ENCODE measurements around the gene CD84.

The CD84 gene

DNA sequence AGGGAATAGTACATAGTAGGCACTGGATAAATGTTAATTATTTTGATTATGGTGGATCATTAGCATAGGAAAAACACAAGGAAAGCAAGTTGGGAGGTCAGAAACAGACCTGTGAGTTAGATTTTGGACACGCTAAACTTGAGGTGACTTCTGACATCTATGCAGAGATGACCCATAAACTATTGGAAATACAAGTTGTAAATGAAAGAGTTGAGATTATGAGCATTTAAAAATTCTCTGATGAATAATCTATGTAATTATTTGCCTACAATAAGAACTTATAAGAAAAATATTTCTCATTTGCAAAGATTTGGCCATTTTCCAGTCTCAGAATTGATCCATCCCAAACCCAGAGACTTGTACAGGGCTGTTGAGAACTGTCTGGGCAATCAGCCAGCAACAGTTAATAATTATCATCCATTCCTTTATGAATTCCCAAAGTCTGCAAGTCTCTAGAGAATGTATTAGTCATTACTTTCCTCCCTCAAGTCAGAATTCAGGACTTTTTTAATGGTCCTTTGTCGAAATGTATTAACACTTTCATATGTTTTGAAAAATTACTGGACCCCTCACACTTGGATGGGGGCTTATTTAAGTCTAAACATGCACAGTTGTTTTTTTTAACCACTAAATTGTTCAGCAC lies 36.9 kb downstream of the CD84 start:
- Histone ChIP-seq H3K27me3 (replicated peaks in 2 of 5; ENCODE audit: control insufficient read depth in 4 of 5, insufficient read depth in 5 of 5, low read length in 4 of 5) (no peaks in the 10 kb centered on the region), H3K9me3 (ENCODE audit: control extremely low read depth in 1 of 5, control insufficient read depth in 4 of 5, insufficient read depth in 2 of 5, low read depth in 1 of 5, low read length in 4 of 5) (no peaks in the 10 kb centered on the region), H3K4me1 (ENCODE audit: control extremely low read depth in 1 of 4, control insufficient read depth in 4 of 4, insufficient read depth in 4 of 4, low read length in 3 of 4) (peaks cover 31 to 62% (median 45%) of the 10 kb centered on the region in 4 experiments), H3K27ac (ENCODE audit: insufficient read depth in 1 of 2, low read depth in 1 of 2, low read length in 2 of 2, poor library complexity in 1 of 2, severe bottlenecking in 2 of 2) (no peak overlapping the region), H3K4me3 (ENCODE audit: control insufficient read depth in 1 of 7, extremely low read depth in 1 of 7, insufficient read depth in 4 of 7, low read depth in 2 of 7, low read length in 6 of 7) (no peak overlapping the region), H3K36me3 (ENCODE audit: control insufficient read depth in 4 of 4, insufficient read depth in 4 of 4, low read length in 3 of 4) (peaks cover under 1 to 11% (median 4%) of the 10 kb centered on the region in 4 experiments)
- ChIA-PET CTCF (interaction anchor here (0.8 to 8.7 kb wide), 7 partner anchors 13 to 133 kb away, joined by 3 to 101 read pairs (median 4); no protein-coding TSS in a partner anchor), POLR2A (no interaction called here)
- DNase-seq, result no peak
- 0% methylated on average over 1 of the region's 2 CpGs for WGBS (ENCODE audit: insufficient coverage)

DNA sequence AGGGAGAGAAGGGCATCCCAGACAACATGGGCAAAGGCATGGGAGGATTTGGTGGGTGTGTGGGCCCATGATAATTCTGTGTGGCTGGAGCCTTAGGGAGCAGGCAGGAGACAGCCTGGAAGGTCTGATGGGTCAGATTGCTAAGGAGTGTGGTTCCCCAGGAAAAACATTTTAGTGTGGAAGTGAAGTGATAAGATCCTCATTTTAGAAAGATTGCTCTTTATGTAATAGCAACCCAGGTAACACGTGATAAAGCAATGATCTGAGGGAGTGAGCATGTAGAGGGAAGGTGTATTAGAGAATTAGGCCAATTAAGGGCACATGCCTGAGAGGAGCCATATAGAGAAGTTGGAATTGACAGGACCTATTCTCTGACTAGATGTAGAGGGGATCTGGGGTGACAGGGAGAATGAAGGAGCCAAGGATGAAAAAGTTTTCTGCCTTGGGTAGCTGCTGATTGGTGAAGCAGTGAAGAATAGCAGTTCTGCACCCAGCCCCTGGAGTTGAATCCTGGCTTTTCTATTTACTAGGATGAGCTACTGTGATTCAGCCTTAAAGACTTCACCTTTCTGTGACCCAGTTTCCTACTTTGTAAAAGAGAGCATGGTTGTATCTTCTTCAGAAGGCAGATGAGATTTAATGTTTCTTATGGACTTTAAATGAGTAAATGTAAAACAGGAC lies 37.5 kb downstream of the CD84 start:
- Histone ChIP-seq H3K27me3 (replicated peaks in 2 of 5; ENCODE audit: control insufficient read depth in 4 of 5, insufficient read depth in 5 of 5, low read length in 4 of 5) (no peaks in the 10 kb centered on the region), H3K36me3 (ENCODE audit: control insufficient read depth in 4 of 4, insufficient read depth in 4 of 4, low read length in 3 of 4) (peaks cover 0 to 5% (median 3%) of the 10 kb centered on the region in 4 experiments), H3K4me3 (ENCODE audit: control insufficient read depth in 1 of 7, extremely low read depth in 1 of 7, insufficient read depth in 4 of 7, low read depth in 2 of 7, low read length in 6 of 7) (no peak overlapping the region), H3K9me3 (ENCODE audit: control extremely low read depth in 1 of 5, control insufficient read depth in 4 of 5, insufficient read depth in 2 of 5, low read depth in 1 of 5, low read length in 4 of 5) (peaks cover 0 to 3% (median 0%) of the 10 kb centered on the region in 5 experiments), H3K27ac (ENCODE audit: insufficient read depth in 1 of 2, low read depth in 1 of 2, low read length in 2 of 2, poor library complexity in 1 of 2, severe bottlenecking in 2 of 2) (peak overlapping the region in 1 of 2 experiments; percentile 91), H3K4me1 (ENCODE audit: control extremely low read depth in 1 of 4, control insufficient read depth in 4 of 4, insufficient read depth in 4 of 4, low read length in 3 of 4) (peaks cover 31 to 56% (median 42%) of the 10 kb centered on the region in 4 experiments)
- ChIA-PET CTCF (interaction anchor here (0.7 to 3.1 kb wide), 10 partner anchors 7 to 71 kb away, joined by 3 to 14 read pairs (median 4); partner anchors contain the start of genes CD84 and SLAMF6), POLR2A (no interaction called here)
- 38% methylated on average over 1 of the region's 1 CpG for WGBS (ENCODE audit: insufficient coverage)
- peak in 1 of 3 donors; percentile 13 for DNase-seq

DNA sequence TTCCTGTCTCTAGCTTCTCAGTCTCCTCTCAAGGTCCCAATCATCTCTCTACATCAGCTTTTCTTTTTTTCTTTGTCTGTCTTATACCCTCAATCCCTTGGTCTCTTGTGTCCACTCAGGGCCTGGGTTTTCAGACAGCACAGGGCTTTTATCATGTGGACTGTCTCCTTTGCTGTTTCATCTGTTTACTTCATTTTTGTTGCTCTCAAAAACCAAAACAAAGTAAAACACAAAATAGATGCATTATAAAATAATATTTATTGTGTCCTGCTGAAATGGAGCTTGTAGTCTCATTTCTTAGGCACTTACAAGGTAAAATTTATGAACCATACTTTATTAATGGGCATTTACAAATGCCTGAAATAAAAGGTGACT lies 38.5 kb downstream of the CD84 start:
- peak overlapping the region; percentile 62 to 91 for H3K27ac ChIP-seq (ENCODE audit: insufficient read depth in 1 of 2, low read depth in 1 of 2, low read length in 2 of 2, poor library complexity in 1 of 2, severe bottlenecking in 2 of 2)
- DNase-seq, result no peak

DNA sequence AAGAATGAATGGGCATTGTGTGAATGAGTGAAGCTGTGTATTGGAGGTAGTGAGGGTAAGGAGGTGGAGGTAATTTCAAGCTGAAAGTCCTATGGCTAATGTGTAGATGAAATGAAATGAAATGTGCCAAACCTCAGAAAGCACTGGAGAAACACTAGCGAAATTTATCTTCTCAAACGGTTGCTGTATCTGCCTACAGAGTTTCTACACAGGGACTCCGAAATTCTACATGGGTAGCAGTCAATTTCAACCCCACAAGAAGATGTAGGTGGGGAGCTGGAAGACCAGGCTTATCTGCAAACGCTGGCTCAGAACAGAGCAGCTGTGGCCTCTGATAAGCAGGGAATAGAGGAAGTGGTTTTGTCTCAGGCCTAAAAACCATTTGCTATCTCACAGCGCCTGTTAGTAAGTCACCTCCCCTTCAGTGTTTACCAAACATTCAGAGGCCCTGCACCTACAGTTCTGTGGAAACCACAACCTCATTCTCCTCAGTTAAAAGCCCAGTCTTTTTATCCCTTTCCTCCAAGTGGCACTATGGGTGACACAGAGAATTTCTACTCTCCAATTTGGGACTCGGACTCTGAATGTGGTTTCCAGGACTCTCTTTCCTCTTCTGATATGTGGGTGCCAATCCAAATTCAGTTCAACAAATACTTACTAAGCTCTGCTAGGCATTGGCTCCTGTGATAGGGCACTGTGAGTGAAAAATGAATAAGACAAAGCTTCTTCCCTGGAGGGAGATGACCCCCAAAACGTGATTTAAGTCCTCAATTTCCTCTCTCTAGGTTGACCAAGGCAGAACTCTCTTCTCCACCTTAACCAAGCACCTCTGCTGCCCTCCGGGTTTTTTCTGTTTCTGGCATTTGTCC lies 39.1 kb downstream of the CD84 start:
- H3K9me3 ChIP-seq (ENCODE audit: control extremely low read depth in 1 of 5, control insufficient read depth in 4 of 5, insufficient read depth in 2 of 5, low read depth in 1 of 5, low read length in 4 of 5), result peaks cover 0 to 13% (median 3%) of the 10 kb centered on the region in 5 experiments
- CTCF ChIA-PET, result interaction anchor here (0.8 to 3.1 kb wide), 17 partner anchors 10 to 111 kb away, joined by 3 to 15 read pairs (median 4); partner anchors contain the start of genes CD84 and SLAMF6
- H3K4me3 ChIP-seq (ENCODE audit: control insufficient read depth in 1 of 7, extremely low read depth in 1 of 7, insufficient read depth in 4 of 7, low read depth in 2 of 7, low read length in 6 of 7), result peak overlapping the region in 5 of 7 experiments; percentile 5 to 59 (median 16)
- 0% methylated on average over 6 of the region's 8 CpGs for WGBS (ENCODE audit: insufficient coverage)
- POLR2A ChIA-PET, result interaction anchor here (0.7 to 1.3 kb wide), 3 partner anchors 11 to 198 kb away, joined by 4 to 5 read pairs (median 4); no protein-coding TSS in a partner anchor
- H3K27me3 ChIP-seq (replicated peaks in 2 of 5; ENCODE audit: control insufficient read depth in 4 of 5, insufficient read depth in 5 of 5, low read length in 4 of 5), result no peaks in the 10 kb centered on the region
- no peaks in the 10 kb centered on the region for H3K36me3 ChIP-seq (ENCODE audit: control insufficient read depth in 4 of 4, insufficient read depth in 4 of 4, low read length in 3 of 4)
- DNase-seq, result peak; percentile 99 to 100 (median 99)
- peak overlapping the region; percentile 62 to 91 for H3K27ac ChIP-seq (ENCODE audit: insufficient read depth in 1 of 2, low read depth in 1 of 2, low read length in 2 of 2, poor library complexity in 1 of 2, severe bottlenecking in 2 of 2)
- peaks cover 31 to 52% (median 42%) of the 10 kb centered on the region in 4 experiments for H3K4me1 ChIP-seq (ENCODE audit: control extremely low read depth in 1 of 4, control insufficient read depth in 4 of 4, insufficient read depth in 4 of 4, low read length in 3 of 4)

More for the DNA sequence above, 38.5 kb downstream of the CD84 start:
- POLR2A ChIA-PET, result interaction anchor here (0.8 to 1.3 kb wide), 2 partner anchors 12 to 28 kb away, joined by 4 read pairs; no protein-coding TSS in a partner anchor
- no peaks in the 10 kb centered on the region for H3K36me3 ChIP-seq (ENCODE audit: control insufficient read depth in 4 of 4, insufficient read depth in 4 of 4, low read length in 3 of 4)
- H3K27me3 ChIP-seq (replicated peaks in 2 of 5; ENCODE audit: control insufficient read depth in 4 of 5, insufficient read depth in 5 of 5, low read length in 4 of 5), result no peaks in the 10 kb centered on the region
- H3K4me1 ChIP-seq (ENCODE audit: control extremely low read depth in 1 of 4, control insufficient read depth in 4 of 4, insufficient read depth in 4 of 4, low read length in 3 of 4), result peaks cover 31 to 52% (median 42%) of the 10 kb centered on the region in 4 experiments
- peaks cover 0 to 7% (median 0%) of the 10 kb centered on the region in 5 experiments for H3K9me3 ChIP-seq (ENCODE audit: control extremely low read depth in 1 of 5, control insufficient read depth in 4 of 5, insufficient read depth in 2 of 5, low read depth in 1 of 5, low read length in 4 of 5)
- CTCF ChIA-PET, result interaction anchor here (0.7 to 3.1 kb wide), 17 partner anchors 8 to 111 kb away, joined by 3 to 15 read pairs (median 4); partner anchors contain the start of genes CD84 and SLAMF6
- H3K4me3 ChIP-seq (ENCODE audit: control insufficient read depth in 1 of 7, extremely low read depth in 1 of 7, insufficient read depth in 4 of 7, low read depth in 2 of 7, low read length in 6 of 7), result peak overlapping the region in 4 of 7 experiments; percentile 5 to 23 (median 10)

DNA sequence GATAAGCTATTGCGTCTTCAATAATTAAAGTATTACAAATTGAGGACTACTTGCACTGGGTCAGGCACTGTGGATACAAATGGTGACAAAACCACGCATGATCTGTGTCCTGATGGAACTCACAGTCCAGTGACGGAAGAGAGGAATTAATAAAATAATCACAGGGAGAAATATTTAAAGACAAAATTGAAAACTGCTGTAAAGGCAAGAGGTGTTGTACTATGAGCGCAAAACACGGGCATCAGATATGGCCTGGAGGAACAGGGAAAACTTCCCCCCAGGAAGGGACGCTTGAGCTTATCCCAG lies 39.7 kb downstream of the CD84 start:
- H3K27ac ChIP-seq (ENCODE audit: insufficient read depth in 1 of 2, low read depth in 1 of 2, low read length in 2 of 2, poor library complexity in 1 of 2, severe bottlenecking in 2 of 2), result peak overlapping the region; percentile 27 to 91
- peak overlapping the region in 3 of 7 experiments; percentile 16 to 59 (median 42) for H3K4me3 ChIP-seq (ENCODE audit: control insufficient read depth in 1 of 7, extremely low read depth in 1 of 7, insufficient read depth in 4 of 7, low read depth in 2 of 7, low read length in 6 of 7)
- H3K9me3 ChIP-seq (ENCODE audit: control extremely low read depth in 1 of 5, control insufficient read depth in 4 of 5, insufficient read depth in 2 of 5, low read depth in 1 of 5, low read length in 4 of 5), result peaks cover 0 to 16% (median 3%) of the 10 kb centered on the region in 5 experiments
- 31% methylated on average over 4 of the region's 6 CpGs for WGBS (ENCODE audit: insufficient coverage)
- no peaks in the 10 kb centered on the region for H3K36me3 ChIP-seq (ENCODE audit: control insufficient read depth in 4 of 4, insufficient read depth in 4 of 4, low read length in 3 of 4)
- ChIA-PET POLR2A (interaction anchor here (1.3 kb wide), 1 partner anchor 11 kb away, joined by 4 read pairs; no protein-coding TSS in a partner anchor), CTCF (interaction anchor here (1.0 to 3.1 kb wide), 10 partner anchors 10 to 110 kb away, joined by 3 to 15 read pairs (median 4); partner anchors contain the start of gene SLAMF6)
- DNase-seq, result no peak
- peaks cover 31 to 52% (median 42%) of the 10 kb centered on the region in 4 experiments for H3K4me1 ChIP-seq (ENCODE audit: control extremely low read depth in 1 of 4, control insufficient read depth in 4 of 4, insufficient read depth in 4 of 4, low read length in 3 of 4)
- H3K27me3 ChIP-seq (replicated peaks in 2 of 5; ENCODE audit: control insufficient read depth in 4 of 5, insufficient read depth in 5 of 5, low read length in 4 of 5), result no peaks in the 10 kb centered on the region

DNA sequence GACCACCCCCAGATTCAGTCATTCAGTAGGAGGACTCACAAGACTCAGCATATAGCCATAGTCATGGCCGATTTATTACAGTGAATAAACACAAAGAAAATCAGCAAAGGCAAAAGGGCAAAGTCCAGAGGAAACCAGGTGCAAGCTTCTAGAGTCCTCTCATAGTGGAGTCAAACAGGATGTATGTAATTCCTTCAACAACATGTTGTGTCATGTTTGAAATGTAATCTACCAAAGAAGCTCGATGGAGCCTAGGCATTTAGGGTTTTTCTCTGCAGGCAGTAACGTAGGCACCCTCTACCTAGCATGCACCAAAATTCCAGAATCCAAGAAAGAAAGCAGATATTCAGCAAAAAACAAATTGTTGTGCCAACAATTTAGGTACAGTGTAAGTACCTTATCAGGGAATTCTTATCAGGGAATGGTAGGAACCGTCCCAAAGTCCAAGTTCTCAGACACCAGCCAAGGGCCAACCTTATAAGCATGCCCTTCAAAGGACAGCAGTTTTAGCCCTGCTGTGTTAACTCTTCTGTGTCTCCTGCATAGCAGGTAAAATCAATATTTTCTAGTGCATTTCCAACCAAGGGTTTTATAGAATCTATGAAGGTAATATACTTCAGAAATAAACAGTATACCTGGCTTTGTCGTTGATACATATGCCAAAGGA lies 40.2 kb downstream of the CD84 start:
- peaks cover 31 to 51% (median 41%) of the 10 kb centered on the region in 4 experiments for H3K4me1 ChIP-seq (ENCODE audit: control extremely low read depth in 1 of 4, control insufficient read depth in 4 of 4, insufficient read depth in 4 of 4, low read length in 3 of 4)
- H3K9me3 ChIP-seq (ENCODE audit: control extremely low read depth in 1 of 5, control insufficient read depth in 4 of 5, insufficient read depth in 2 of 5, low read depth in 1 of 5, low read length in 4 of 5), result peaks cover 0 to 21% (median 3%) of the 10 kb centered on the region in 5 experiments
- CTCF ChIA-PET, result interaction anchor here (1.0 to 3.1 kb wide), 6 partner anchors 10 to 109 kb away, joined by 3 to 15 read pairs (median 3); no protein-coding TSS in a partner anchor
- no peaks in the 10 kb centered on the region for H3K27me3 ChIP-seq (replicated peaks in 2 of 5; ENCODE audit: control insufficient read depth in 4 of 5, insufficient read depth in 5 of 5, low read length in 4 of 5)
- H3K4me3 ChIP-seq (ENCODE audit: control insufficient read depth in 1 of 7, extremely low read depth in 1 of 7, insufficient read depth in 4 of 7, low read depth in 2 of 7, low read length in 6 of 7), result peak overlapping the region in 1 of 7 experiments; percentile 59
- DNase-seq, result peak in 1 of 3 donors; percentile 16
- POLR2A ChIA-PET, result no interaction called here
- 63% methylated on average over 3 of the region's 5 CpGs for WGBS (ENCODE audit: insufficient coverage)
- no peaks in the 10 kb centered on the region for H3K36me3 ChIP-seq (ENCODE audit: control insufficient read depth in 4 of 4, insufficient read depth in 4 of 4, low read length in 3 of 4)
- peak overlapping the region in 1 of 2 experiments; percentile 91 for H3K27ac ChIP-seq (ENCODE audit: insufficient read depth in 1 of 2, low read depth in 1 of 2, low read length in 2 of 2, poor library complexity in 1 of 2, severe bottlenecking in 2 of 2)

Data from common myeloid progenitor, CD34-positive (primary cell).